ENCODE measurements around the gene TMEM182.
A peak's percentile ranks its signal among the peaks of the same experiment; 100 is the strongest.

TMEM182 gene

GRCh38 chr2:102801858-102802699 is 40.2 kb downstream of the TMEM182 start:
- no peak for DNase-seq (ENCODE audit: low spot score)

- no peak for DNase-seq (ENCODE audit: low spot score)
These were observed 41.4 kb downstream of the TMEM182 start for GRCh38 chr2:102803041-102803896.

- DNase-seq (ENCODE audit: low spot score) = no peak
These were observed 42.0 kb downstream of the TMEM182 start for GRCh38 chr2:102803897-102804217.

- peak; percentile 75 for DNase-seq (ENCODE audit: low spot score)
These were observed 44.5 kb downstream of the TMEM182 start for GRCh38 chr2:102806250-102806837.

GRCh38 chr2:102809291-102810189 is 47.7 kb downstream of the TMEM182 start:
- no peak for DNase-seq (ENCODE audit: low spot score)

GRCh38 chr2:102815285-102815684 is 53.5 kb downstream of the TMEM182 start:
- DNase-seq (ENCODE audit: low spot score) = no peak

GRCh38 chr2:102826904-102827303 is 65.1 kb downstream of the TMEM182 start:
- no peak for DNase-seq (ENCODE audit: low spot score)

- DNase-seq (ENCODE audit: low spot score) = no peak
These were observed 71.0 kb downstream of the TMEM182 start for GRCh38 chr2:102832789-102833188.

- DNase-seq (ENCODE audit: low spot score) = no peak
These were observed 72.9 kb downstream of the TMEM182 start for GRCh38 chr2:102834523-102835273.

- no peak for DNase-seq (ENCODE audit: low spot score)
These were observed 75.9 kb downstream of the TMEM182 start for GRCh38 chr2:102837626-102838198.

- no peak for DNase-seq (ENCODE audit: low spot score)
These were observed 78.0 kb downstream of the TMEM182 start for GRCh38 chr2:102839668-102840388.

- no peak for DNase-seq (ENCODE audit: low spot score)
These were observed 79.4 kb downstream of the TMEM182 start for GRCh38 chr2:102841107-102841840.

GRCh38 chr2:102843764-102844443 is 82.1 kb downstream of the TMEM182 start:
- no peak for DNase-seq (ENCODE audit: low spot score)

GRCh38 chr2:102844911-102845310 is 83.1 kb downstream of the TMEM182 start:
- DNase-seq (ENCODE audit: low spot score) = no peak

GRCh38 chr2:102848366-102848839 is 86.6 kb downstream of the TMEM182 start:
- DNase-seq (ENCODE audit: low spot score) = peak; percentile 85

GRCh38 chr2:102850888-102851287 is 89.1 kb downstream of the TMEM182 start:
- DNase-seq (ENCODE audit: low spot score) = no peak

GRCh38 chr2:102852867-102853266 is 91.0 kb downstream of the TMEM182 start:
- no peak for DNase-seq (ENCODE audit: low spot score)
